H1 (cell line): ENCODE results near the gene RELN. TPM values are rescaled to one million over a fixed set of nuclear protein-coding genes. Genes with fewer than 3 reads are reported as not detected.

ENCODE experiments used
- CTCF ChIA-PET: fragments of 300-600 bp; sonication (Branson Sonifier 250); formaldehyde crosslinking; loops from one replicate; lab custom pipeline; 2021; ENCODE audit not compliant: partially characterized antibody; lab: Charles Lee
- POLR2A ChIA-PET: fragments of 300-600 bp; sonication (Branson Sonifier 250); formaldehyde crosslinking; loops from one replicate; lab custom pipeline; 2021; ENCODE audit warnings: inconsistent platforms; ENCODE audit not compliant: partially characterized antibody; lab: Charles Lee
- DNase-seq, 2 experiments: peaks; one replicate each; pipeline versions ENCODE4 v3.0.0 to v3.0.0-alpha.2; 2010 to 2022; ENCODE audit warnings: low spot score in 2 of 2, low read depth in 1 of 2, mixed read lengths in 1 of 2
- FAIRE-seq: peaks from 2 replicates; lab custom pipeline; 2011; peaks lifted over from hg19 to GRCh38; lab: Jason Lieb, UNC
- H2AFZ ChIP-seq: 2 replicates; pipeline ENCODE4 v1.8.1; 2012; ENCODE audit warnings: low read length, inconsistent platforms
- H2AK5ac ChIP-seq: 2 replicates; pipeline ENCODE4 v1.6.1; 2013; ENCODE audit warnings: low read depth, low read length
- H2BK120ac ChIP-seq: replicated peaks from 2 replicates; pipeline ENCODE3; 2013; ENCODE audit warnings: low read depth, low read length, inconsistent platforms
- H2BK12ac ChIP-seq: 2 replicates; pipeline ENCODE4 v1.6.1; 2013; ENCODE audit warnings: low read depth, low read length
- H2BK15ac ChIP-seq: 2 replicates; pipeline ENCODE4 v1.6.1; 2013; ENCODE audit warnings: low read length
- H2BK20ac ChIP-seq: 2 replicates; pipeline ENCODE4 v1.6.1; 2013; ENCODE audit warnings: low read length
- H2BK5ac ChIP-seq: 2 replicates; pipeline ENCODE4 v1.6.1; 2013; ENCODE audit warnings: low read depth, low read length
- H3K14ac ChIP-seq: 2 replicates; pipeline ENCODE4 v1.6.1; 2013; ENCODE audit warnings: inconsistent platforms; ENCODE audit not compliant: insufficient read length
- H3K18ac ChIP-seq: 2 replicates; pipeline ENCODE4 v1.6.1; 2013; ENCODE audit warnings: low read length; ENCODE audit errors: extremely low read depth
- H3K23ac ChIP-seq: 2 replicates; pipeline ENCODE4 v1.6.1; 2013; ENCODE audit warnings: inconsistent platforms; ENCODE audit not compliant: insufficient read length
- H3K23me2 ChIP-seq: 2 replicates; pipeline ENCODE4 v1.6.1; 2013; ENCODE audit warnings: low read depth, low read length
- H3K27ac ChIP-seq: 2 replicates; pipeline ENCODE4 v1.6.1; 2011; ENCODE audit warnings: low read depth, low read length, inconsistent platforms
- H3K27me3 ChIP-seq, 4 experiments: replicated peaks in 1 of 4; 1 replicate in 1 of 4; 2 replicates in 3 of 4; pipeline versions ENCODE4 v1.6.1 to v1.8.1; 2011 to 2013; ENCODE audit warnings: low read length in 3 of 4, mild to moderate bottlenecking in 3 of 4, inconsistent platforms in 2 of 4, mixed read lengths in 2 of 4, moderate library complexity in 1 of 4; ENCODE audit not compliant: control insufficient read depth in 3 of 4, insufficient read depth in 3 of 4; ENCODE audit errors: extremely low read depth in 1 of 4
- H3K36me3 ChIP-seq, 4 experiments: 2 replicates each; pipeline versions ENCODE4 v1.6.1 to v1.8.1; 2011 to 2013; ENCODE audit warnings: mild to moderate bottlenecking in 4 of 4, low read length in 3 of 4, moderate library complexity in 2 of 4, control low read depth in 1 of 4, inconsistent platforms in 1 of 4; ENCODE audit not compliant: insufficient read depth in 4 of 4, control insufficient read depth in 2 of 4
- H3K4ac ChIP-seq: replicated peaks from 2 replicates; pipeline ENCODE3; 2013; ENCODE audit warnings: low read length, low read depth, mixed read lengths, inconsistent platforms; ENCODE audit not compliant: insufficient read length
- H3K4me1 ChIP-seq, 4 experiments: replicated peaks in 1 of 4; 1 replicate in 1 of 4; 2 replicates in 3 of 4; pipeline versions ENCODE4 v1.6.1 to v1.8.1; 2011 to 2013; ENCODE audit warnings: low read length in 3 of 4, inconsistent platforms in 2 of 4, mixed read lengths in 1 of 4; ENCODE audit not compliant: insufficient read depth in 4 of 4, control insufficient read depth in 3 of 4
- H3K4me2 ChIP-seq, 2 experiments: 2 replicates each; pipeline versions ENCODE4 v1.6.1 to v1.8.1; 2011 to 2013; ENCODE audit warnings: low read depth in 2 of 2, low read length in 2 of 2, control low read depth in 1 of 2, inconsistent platforms in 1 of 2, mild to moderate bottlenecking in 1 of 2; ENCODE audit not compliant: insufficient read depth in 1 of 2
- H3K4me3 ChIP-seq, 4 experiments: fragments of 200-600, 300-600 bp in 1 of 4; sonication (generic), shearing (Covaris generic), sonication (Bioruptor Twin) in 1 of 4; 2 replicates each; pipeline versions ENCODE4 v1.5.1 to v1.8.1; 2011 to 2016; ENCODE audit warnings: low read length in 4 of 4, low read depth in 3 of 4, control low read depth in 2 of 4, inconsistent platforms in 2 of 4, mild to moderate bottlenecking in 2 of 4, mixed read lengths in 1 of 4, moderate library complexity in 1 of 4; ENCODE audit not compliant: insufficient read depth in 2 of 4; ENCODE audit errors: extremely low read depth in 1 of 4
- H3K56ac ChIP-seq: replicated peaks from 2 replicates; pipeline ENCODE3; 2013; ENCODE audit warnings: low read depth, mild to moderate bottlenecking, mixed read lengths, low read length, inconsistent platforms; ENCODE audit not compliant: insufficient read length
- H3K79me1 ChIP-seq: 2 replicates; pipeline ENCODE4 v1.6.1; 2013; ENCODE audit warnings: low read depth, low read length, control low read depth
- H3K79me2 ChIP-seq, 2 experiments: 2 replicates each; pipeline versions ENCODE4 v1.6.1 to v1.8.1; 2012 to 2013; ENCODE audit warnings: low read length in 2 of 2, mild to moderate bottlenecking in 2 of 2, inconsistent platforms in 1 of 2; ENCODE audit not compliant: insufficient read depth in 2 of 2, control insufficient read depth in 1 of 2
- H3K9ac ChIP-seq, 4 experiments: replicated peaks in 1 of 4; 1 replicate in 1 of 4; 2 replicates in 3 of 4; pipeline versions ENCODE4 v1.6.1 to v1.8.1; 2011 to 2013; ENCODE audit warnings: low read depth in 3 of 4, low read length in 3 of 4, control low read depth in 2 of 4, mild to moderate bottlenecking in 2 of 4, moderate library complexity in 2 of 4, inconsistent platforms in 1 of 4; ENCODE audit errors: extremely low read depth in 1 of 4
- H3K9me3 ChIP-seq, 2 experiments: 2 replicates each; pipeline versions ENCODE4 v1.6.1 to v1.8.1; 2012 to 2013; ENCODE audit warnings: mild to moderate bottlenecking in 2 of 2, moderate library complexity in 2 of 2, control low read depth in 1 of 2, inconsistent platforms in 1 of 2, low read depth in 1 of 2, low read length in 1 of 2, mixed read lengths in 1 of 2; ENCODE audit not compliant: insufficient read depth in 2 of 2
- H4K20me1 ChIP-seq, 2 experiments: replicated peaks in 1 of 2; 2 replicates each; pipeline versions ENCODE3 to v1.8.1; 2011 to 2013; ENCODE audit warnings: inconsistent platforms in 2 of 2, low read length in 2 of 2, mild to moderate bottlenecking in 1 of 2; ENCODE audit not compliant: insufficient read depth in 2 of 2, control insufficient read depth in 1 of 2
- H4K5ac ChIP-seq: 2 replicates; pipeline ENCODE4 v1.6.1; 2013; ENCODE audit warnings: low read length, low read depth, mixed read lengths, inconsistent platforms; ENCODE audit not compliant: insufficient read length
- H4K8ac ChIP-seq: 2 replicates; pipeline ENCODE4 v1.8.0; 2013; ENCODE audit warnings: mild to moderate bottlenecking, moderate library complexity, low read length, inconsistent platforms; ENCODE audit not compliant: insufficient read depth; ENCODE audit errors: extremely low read depth
- H4K91ac ChIP-seq: replicated peaks from 2 replicates; pipeline ENCODE3; 2013; ENCODE audit warnings: low read length, mixed read lengths, inconsistent platforms; ENCODE audit not compliant: insufficient read length
- GTF2F1 ChIP-seq: IDR thresholded peaks from 2 replicates; pipeline ENCODE4 v1.6.1; 2012; ENCODE audit warnings: low read depth, low read length, improper control_type of control experiment, borderline replicate concordance
- TEAD4 ChIP-seq: IDR thresholded peaks from 2 replicates; pipeline ENCODE4 v1.6.1; 2012; ENCODE audit warnings: low read depth, low read length, inconsistent platforms, mixed read lengths
- WGBS, 2 experiments: shearing (Covaris generic) in 1 of 2; methylation state at CpG; one replicate each; pipeline versions ENCODE4 v1.1.6 to v1.1.7; 2013 to 2015; ENCODE audit warnings: low lambda C conversion rate in 2 of 2, mixed read lengths in 2 of 2, inconsistent platforms in 1 of 2, low coverage in 1 of 2, missing lambda C conversion rate in 1 of 2; ENCODE audit not compliant: insufficient replicate concordance in 2 of 2, insufficient coverage in 1 of 2, insufficient read length in 1 of 2; ENCODE audit errors: extremely low coverage in 1 of 2, missing lambda C conversion rate in 1 of 2; 5-methylcytosine and 5-hydroxymethylcytosine counted together
- polyA plus RNA-seq, 7 experiments: library from polyadenylated mRNA; depleted of rRNA in 3 of 7; stranded (reverse) in 5 of 7; unstranded in 2 of 7; fragments of >200 nt in 5 of 7; fragments of 200-250 nt in 2 of 7; gene quantifications; 1 replicate in 5 of 7; 2 replicates in 1 of 7; 4 replicates in 1 of 7; pipeline versions ENCODE4 v1.2.1 to v1.2.3, GENCODE V29; 2011 to 2013; ENCODE audit warnings: missing spikeins in 2 of 7, mixed read lengths in 2 of 7
- total RNA-seq: library from RNA; stranded (reverse); fragmentation: NEBNext Ultra II Directional; extraction: Animal tissue kit (Norgen Biotek cat#: 25700); gene quantifications from 2 replicates; pipeline ENCODE4 v1.2.1, GENCODE V29; 2021

RELN gene
- total and polyA plus RNA-seq, 2 of the 8 experiments (the other 6 are each of a cell fraction or from before 2014, with no cell fraction given) = 0.03 to 0.07 TPM

- H3K9me3 ChIP-seq = no peaks in the 10 kb centered on the region
- H3K79me2 ChIP-seq = no peaks in the 10 kb centered on the region
- H4K20me1 ChIP-seq = no peaks in the 10 kb centered on the region
- H2BK5ac ChIP-seq = no peak overlapping the region
- H2BK20ac ChIP-seq = no peak overlapping the region
- FAIRE-seq = no peak
- no peak overlapping the region for H4K5ac ChIP-seq
- ChIA-PET POLR2A (no interaction called here), CTCF (interaction anchor here (0.7 kb wide), 1 partner anchor 9 kb away, joined by 3 read pairs; no protein-coding TSS in a partner anchor)
- H4K91ac ChIP-seq = no peak overlapping the region
- H3K4ac ChIP-seq = no peak overlapping the region
- no peak overlapping the region for H3K4me3 ChIP-seq
- no peaks in the 10 kb centered on the region for H3K27me3 ChIP-seq
- H3K56ac ChIP-seq = no peak overlapping the region
- H2AFZ ChIP-seq = no peak overlapping the region
- H2AK5ac ChIP-seq = no peak overlapping the region
- no peak overlapping the region for H3K4me2 ChIP-seq
- H3K23ac ChIP-seq = no peak overlapping the region
- H3K79me1 ChIP-seq = no peaks in the 10 kb centered on the region
- H4K8ac ChIP-seq = no peak overlapping the region
- H3K23me2 ChIP-seq = no peaks in the 10 kb centered on the region
- H2BK120ac ChIP-seq = no peak overlapping the region
- H3K4me1 ChIP-seq = no peaks in the 10 kb centered on the region
- H3K27ac ChIP-seq = no peak overlapping the region
- H3K9ac ChIP-seq = no peak overlapping the region
- no peak overlapping the region for H2BK12ac ChIP-seq
- H3K14ac ChIP-seq = no peak overlapping the region
- WGBS, 2 experiments = 82% methylated on average over 3 of the region's 3 CpGs; no CpG with 5 or more reads in 1 of the 2 experiments
- DNase-seq = no peak
- H2BK15ac ChIP-seq = no peak overlapping the region
- H3K36me3 ChIP-seq = no peaks in the 10 kb centered on the region
- TF ChIP-seq TEAD4 (no peak), GTF2F1 (no peak)
- no peak overlapping the region for H3K18ac ChIP-seq
Measured at GRCh38 chr7:103466814-103467213, 522.6 kb downstream of the RELN start.
